ENCODE data around the gene TRAFD1.

- peak; percentile 18 for TF ChIP-seq CTCF (IDR thresholded peaks at IDR 0.05; ENCODE audit: borderline replicate concordance, extremely low read depth, low read length, poor library complexity, severe bottlenecking)
- no peak for TF ChIP-seq EZH2 (IDR thresholded peaks at IDR 0.05; ENCODE audit: borderline replicate concordance, low read depth, low read length, severe bottlenecking)
These were observed 38.1 kb upstream of the TRAFD1 start for GRCh38 chr12:112087055-112087850.

Data from DND-41 (cell line).